HL-60 (cell line): Measurements from ENCODE around the gene ANK3.

Experiments
- CTCF ChIP-seq: IDR thresholded peaks from one replicate; pipeline ENCODE4 v1.5.1; 2011; ENCODE audit warnings: low read length, control low read depth, inconsistent platforms; ENCODE audit not compliant: insufficient read depth
- GABPA ChIP-seq: IDR thresholded peaks from 2 replicates; pipeline ENCODE4 v1.6.1; 2012; ENCODE audit warnings: low read depth
- POLR2AphosphoS5 ChIP-seq: IDR thresholded peaks from 2 replicates; pipeline ENCODE4 v1.6.1; 2012; ENCODE audit warnings: low read depth
- REST ChIP-seq: IDR thresholded peaks from 2 replicates; pipeline ENCODE4 v1.6.1; 2012; ENCODE audit warnings: low read depth; ENCODE audit not compliant: insufficient replicate concordance
- SPI1 ChIP-seq: IDR thresholded peaks from 2 replicates; pipeline ENCODE4 v1.6.1; 2012; ENCODE audit warnings: low read depth, mild to moderate bottlenecking, borderline replicate concordance

- TF ChIP-seq REST (no peak), CTCF (no peak), SPI1 (no peak), POLR2AphosphoS5 (no peak), GABPA (no peak)
These were observed 16.5 kb upstream of the ANK3 start for GRCh38 chr10:60406182-60406581.
